Occipital lobe (tissue), 2 donors: ENCODE results near the gene RMDN2. TPM values are rescaled to one million over a fixed set of nuclear protein-coding genes. Genes with fewer than 3 reads are reported as not detected.

Experiments used
- DNase-seq: peaks from one replicate; lab custom pipeline; 2025; lab: John Stamatoyannopoulos, UW
- total RNA-seq: library from RNA; depleted of rRNA; stranded (reverse); fragments of >200 nt; gene quantifications from one replicate; pipeline ENCODE4 v1.2.3, GENCODE V29; 2014

Gene RMDN2
- total RNA-seq, 1 donor from 2014 or later: 13.6 TPM

DNA sequence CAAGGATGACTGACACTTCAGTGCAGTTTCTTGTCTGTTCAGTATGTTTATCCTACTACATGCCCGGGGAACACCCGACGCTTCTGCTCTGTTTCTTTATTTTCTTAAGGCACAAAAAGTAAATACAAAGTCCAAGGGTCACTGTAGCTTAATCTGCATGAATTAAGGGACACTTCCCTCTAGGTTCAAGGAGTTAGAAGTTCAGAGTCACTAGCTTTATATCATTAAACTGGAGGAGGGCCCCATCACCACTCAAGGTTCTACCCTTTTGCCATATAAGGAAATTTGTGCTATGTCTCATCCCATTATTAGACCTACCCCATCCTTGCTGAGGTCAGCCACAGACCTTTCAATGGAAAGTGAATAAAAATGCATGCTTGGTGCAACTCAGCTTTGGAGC, 27.6 kb upstream of the RMDN2 start:
- DNase-seq: no peak

DNA sequence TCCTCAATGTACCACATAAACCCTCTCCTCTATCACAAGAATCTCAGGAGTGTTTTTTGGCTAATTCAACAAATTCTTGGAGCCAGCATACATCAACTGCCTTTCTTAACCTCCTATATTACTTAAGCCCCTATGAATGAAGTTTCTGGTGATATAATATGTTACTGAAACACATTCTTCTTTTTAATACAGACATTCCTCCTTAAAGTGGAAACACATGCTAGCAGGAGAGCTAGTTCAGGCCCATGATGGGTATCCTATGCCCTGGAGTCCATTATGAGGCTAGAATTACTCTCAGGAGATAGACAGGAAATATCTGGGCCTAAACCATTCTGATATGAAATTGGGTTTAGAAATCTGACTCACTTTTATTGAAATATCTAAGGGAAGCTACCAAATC, 26.6 kb upstream of the RMDN2 start:
- no peak for DNase-seq

DNA sequence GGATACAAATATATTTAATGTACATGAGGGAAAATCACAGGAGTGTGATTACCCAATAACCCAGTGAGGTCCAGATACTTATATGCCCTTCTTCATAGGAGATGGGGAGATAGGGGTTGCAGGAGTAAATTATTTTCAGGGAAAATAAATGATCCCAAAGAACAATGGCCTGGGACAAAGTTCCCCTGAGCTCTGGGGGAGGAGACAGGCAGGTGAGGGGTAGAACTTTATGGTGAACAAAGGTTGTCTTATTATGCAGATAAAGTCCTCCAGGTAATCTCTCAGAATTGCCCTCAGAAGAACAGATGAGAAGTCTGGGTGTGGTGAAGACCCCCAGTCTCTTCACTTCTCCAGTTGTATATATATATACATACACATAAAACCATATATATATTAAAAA, 22.1 kb upstream of the RMDN2 start:
- DNase-seq: no peak

DNA sequence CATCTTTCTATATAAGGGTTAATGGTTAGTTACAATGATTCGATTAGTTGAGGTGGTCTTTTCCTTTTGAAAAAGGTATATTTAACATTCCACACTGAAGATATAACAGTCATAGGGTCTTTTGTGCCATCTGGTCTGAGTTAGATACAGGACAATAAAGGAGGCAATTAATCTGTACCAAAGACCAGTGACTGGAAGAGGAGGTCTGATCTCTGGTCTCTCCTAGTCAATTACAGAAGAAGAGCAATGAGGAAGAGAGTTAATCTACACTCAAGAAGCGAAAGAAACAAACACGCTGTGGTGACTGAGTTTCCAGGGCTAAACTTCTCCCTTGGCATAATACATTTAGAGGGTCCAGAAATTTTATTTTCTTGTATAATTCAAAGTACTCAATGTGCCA, 20.7 kb upstream of the RMDN2 start:
- no peak for DNase-seq

DNA sequence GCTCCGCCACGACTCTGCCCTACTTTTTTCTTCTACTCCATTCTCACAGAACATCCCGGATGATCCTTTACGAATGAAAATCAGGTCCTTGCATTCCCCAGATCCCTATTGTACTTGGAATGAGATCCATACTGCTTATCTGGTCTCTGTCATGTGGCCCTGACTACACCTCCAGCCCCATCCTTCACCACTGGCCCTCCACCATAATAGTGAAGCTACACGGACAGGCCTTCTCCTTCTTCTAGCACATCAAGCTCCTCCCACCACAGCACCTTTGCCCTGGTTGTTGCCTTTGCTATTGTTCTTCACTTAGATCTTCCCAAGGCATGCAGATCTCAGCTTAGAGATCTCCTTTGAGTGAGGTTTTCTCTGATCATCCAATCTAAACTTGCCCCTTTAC, 20.1 kb upstream of the RMDN2 start:
- DNase-seq: no peak

DNA sequence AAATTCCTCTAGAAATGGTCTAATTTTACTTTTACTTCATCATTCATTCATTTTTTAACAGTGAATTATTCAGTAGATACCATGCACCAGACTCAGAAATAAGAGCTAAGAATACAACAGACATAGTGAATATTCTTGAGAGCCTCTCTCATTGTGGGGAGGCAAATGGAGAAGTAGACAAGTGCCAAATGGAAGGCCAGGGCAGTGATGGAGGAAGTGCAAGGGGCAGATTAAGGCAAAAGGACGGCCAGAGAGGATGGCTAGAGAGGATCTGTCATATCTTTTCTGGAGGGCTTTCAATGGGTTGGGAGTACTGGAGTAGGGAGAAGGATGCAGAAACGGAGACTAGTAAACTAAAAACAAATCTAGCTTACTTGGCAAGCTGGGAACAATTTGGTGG, 19.0 kb upstream of the RMDN2 start:
- no peak for DNase-seq

DNA sequence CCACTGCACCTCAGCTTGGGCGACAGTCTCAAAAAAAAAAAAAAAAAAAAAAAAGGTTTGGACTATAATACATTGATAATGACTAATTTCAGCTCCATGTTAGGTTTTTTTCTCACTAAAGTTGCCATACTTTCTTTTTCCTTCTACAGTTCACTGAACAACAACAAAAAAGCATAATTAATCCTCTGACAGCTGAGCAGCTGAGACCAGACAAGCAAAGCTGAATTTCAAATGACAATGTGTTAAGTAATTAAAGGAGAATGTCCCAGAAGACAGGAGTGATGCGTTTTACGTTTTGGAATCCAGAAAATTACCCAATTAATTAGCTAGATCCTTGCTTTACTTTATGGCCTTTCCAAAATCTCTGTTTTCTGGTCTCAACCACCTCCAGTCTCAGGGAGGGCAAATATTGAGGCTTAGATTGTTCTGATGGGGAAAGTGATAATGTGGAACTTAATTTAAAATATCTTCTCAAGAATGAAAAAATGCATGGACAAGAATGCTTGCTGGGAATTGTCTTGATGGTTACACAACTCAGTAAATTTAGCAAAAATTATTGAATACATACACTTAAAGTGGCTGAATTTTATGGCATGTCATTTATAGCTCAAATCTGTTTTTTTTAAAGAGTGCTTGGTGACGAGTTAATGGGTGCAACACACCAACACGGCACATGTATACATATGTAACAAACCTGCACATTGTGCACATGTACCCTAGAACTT, 17.4 kb upstream of the RMDN2 start:
- DNase-seq: no peak

DNA sequence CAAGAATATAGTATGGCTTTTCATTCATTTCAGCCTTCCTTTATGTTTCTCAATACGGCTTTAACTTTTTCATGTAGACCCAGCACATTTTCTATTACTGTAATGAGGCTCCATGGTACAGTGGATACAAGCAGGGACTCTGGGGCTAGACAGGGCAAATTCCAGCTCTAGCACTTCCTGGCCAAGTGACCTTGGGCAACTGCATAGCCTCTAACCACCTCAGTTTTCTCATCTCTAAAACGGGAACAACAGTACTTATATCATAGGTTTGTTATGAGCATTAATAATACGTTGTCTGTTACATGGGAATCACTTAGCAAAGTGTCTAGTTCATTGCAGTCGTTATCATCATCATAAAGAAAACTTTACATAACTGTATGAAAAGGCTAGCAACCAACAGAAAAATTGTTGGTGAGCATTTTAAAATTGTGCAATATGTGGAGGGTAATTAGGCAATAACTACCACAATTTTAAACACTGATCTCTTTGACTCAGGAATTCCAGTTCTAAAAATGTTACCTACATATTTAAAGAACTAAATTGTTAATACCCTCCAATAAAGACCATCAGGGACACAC, 13.7 kb upstream of the RMDN2 start:
- DNase-seq: no peak

DNA sequence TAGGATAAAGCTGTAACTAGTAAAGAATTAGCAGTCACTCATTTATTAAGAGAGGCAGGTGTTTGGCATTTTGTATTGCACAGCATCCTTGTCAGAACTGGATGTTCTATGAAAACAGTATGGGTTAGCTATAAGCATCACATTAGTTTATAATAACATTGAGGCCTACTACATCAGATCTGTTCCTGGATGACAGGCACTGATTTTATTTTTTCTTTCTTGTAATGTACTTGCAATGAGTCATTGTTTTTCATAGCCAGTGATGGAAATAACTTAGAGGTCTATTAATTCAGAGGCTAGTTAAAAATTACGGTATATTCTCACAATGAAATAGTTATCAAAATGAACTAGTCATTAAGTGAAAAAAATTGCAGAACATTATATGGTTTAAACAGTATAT, 13.0 kb upstream of the RMDN2 start:
- DNase-seq: no peak

DNA sequence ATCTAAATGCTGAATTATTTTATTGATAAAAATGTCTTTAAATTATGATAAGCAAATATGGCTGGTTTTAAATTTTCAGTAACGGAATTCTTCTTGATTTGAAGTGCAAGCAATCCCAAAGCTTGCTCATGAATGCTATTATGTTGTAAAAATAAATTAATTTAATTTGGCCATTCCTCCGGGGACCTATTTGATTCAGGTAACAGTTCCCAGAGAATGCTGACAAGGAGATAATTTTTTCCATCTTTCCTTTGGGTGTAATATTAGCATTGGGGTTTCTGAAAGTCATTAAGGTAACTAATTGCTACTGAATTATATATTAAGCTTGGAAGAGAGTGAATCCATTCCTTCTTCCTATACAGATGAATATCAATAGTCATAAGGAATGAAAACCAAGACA, 12.5 kb upstream of the RMDN2 start:
- DNase-seq: no peak

DNA sequence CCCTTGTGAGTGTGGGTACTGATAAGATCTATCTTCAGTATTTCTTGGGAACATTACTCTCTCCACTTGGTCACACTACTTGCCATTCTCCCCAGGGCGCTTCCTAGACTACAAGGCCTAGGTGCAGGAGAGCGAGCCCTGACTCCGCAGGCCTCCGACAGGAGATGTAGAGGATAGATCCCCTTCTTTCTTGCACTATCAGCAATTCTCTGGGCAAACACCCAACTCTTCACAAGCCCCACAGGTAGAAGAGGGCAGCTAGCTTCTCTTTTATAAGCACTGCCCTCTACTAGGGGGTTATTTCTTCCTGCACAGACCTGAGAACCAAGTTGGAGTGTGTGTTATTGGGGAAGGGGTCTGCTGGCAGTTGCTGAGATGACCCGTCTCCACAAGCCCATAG, 10.7 kb upstream of the RMDN2 start:
- DNase-seq: no peak

DNA sequence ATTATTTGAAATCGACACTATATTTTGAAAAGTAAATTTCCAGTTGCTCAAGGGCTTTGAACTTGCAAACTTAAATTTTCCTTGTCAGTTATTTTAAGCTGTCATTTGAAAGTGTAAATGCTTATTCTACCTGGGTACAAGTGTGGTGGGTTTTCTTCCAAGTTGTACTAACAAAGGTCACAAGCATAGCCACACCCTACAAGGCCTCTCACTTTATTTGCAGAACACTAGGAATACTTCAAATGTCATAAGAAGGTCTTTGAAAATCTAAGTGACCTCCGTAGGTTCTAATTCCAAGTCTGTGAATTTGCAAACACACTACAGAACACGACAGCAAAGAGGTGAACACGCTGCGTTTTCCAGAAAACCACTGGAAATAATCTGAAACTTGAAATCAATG, 9.3 kb upstream of the RMDN2 start:
- DNase-seq: no peak

DNA sequence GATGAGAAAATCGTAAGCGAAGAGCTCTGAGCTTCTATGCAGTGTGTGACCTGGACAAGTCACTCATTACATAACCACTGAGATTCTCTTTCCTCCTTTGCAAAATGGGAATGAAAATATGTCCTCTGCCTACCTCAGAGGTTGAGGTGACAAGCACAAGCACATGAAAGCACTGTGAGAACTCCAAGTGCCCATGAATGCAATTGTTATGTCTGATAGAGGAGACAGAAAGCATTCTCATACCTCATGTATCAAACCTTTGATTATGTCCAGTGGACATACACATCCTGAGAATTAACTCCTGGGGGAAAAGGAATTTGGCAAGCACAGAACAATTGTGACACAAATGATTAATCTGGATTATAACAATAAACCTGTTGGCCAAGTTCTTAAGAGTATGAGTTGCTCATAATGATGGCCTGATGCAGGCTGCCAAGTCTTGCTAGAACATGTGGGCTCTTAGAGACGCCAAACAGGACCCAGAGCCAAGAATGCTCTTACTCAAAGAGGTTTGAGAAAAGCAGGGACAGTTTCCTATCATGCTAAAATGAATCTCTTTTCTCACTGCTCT, 8.5 kb upstream of the RMDN2 start:
- DNase-seq: peak; percentile 33

DNA sequence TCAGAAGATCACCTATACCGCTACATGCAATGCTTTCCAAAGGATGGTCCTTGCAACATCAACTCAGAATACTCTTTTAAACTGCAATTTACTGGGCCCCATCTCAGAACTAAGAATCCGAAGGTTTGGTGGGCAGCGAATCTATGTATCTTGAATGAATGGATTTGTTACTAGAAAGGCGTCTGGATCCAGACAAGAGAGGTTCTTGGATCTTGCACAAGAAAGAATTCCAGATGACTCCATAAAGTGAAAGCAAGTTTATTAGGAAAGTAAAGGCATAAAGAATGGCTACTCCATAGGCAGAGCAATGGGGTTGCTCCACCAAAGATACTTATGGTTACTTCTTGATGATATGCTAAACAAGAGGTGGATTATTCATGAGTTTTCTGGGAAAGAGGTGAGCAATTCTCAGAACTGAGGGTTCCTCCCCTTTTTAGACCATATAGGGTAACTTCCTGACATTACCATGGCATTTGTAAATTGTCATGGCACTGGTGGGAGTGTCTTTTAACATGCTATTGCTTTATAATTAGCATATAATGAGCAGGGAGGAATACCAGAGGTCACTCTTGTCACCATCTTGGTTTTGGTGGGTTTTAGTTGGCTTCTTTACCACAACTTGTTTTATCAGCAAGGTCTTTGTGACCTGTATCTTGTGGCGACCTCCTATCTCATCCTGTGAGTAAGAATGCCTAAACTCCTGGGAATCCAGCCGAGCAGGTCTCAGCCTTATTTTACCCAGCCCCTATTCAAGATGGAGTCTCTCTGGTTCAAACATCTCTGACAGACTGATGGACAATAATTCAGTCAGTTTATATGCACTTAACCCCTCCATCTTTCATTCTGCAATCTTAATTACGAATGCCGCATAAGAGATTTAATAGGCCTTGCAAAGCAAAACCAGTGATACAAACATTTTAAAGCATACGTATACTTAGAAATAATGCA, 7.5 kb upstream of the RMDN2 start:
- DNase-seq: no peak

DNA sequence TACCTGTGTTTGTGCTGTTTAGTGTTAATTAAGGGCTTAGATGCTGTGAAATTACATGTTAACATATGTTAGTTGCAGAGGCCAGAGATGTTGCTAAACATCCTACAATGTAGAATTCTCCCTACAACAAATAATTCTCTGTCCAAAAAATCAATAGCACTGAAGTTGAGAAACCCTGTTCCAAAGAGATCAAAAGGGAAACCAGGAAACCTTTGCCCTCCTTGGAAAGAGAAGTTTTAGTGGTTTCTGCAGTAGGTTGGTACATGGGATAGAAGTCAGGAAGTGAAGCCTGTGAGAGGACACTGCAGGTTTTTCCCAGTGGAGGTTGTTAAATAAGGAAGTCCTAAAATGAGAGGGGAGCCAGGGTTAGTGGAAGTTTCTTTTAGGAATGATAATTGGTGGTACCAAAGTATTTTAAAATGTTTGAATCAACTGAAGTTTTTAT, 6.3 kb upstream of the RMDN2 start:
- no peak for DNase-seq

DNA sequence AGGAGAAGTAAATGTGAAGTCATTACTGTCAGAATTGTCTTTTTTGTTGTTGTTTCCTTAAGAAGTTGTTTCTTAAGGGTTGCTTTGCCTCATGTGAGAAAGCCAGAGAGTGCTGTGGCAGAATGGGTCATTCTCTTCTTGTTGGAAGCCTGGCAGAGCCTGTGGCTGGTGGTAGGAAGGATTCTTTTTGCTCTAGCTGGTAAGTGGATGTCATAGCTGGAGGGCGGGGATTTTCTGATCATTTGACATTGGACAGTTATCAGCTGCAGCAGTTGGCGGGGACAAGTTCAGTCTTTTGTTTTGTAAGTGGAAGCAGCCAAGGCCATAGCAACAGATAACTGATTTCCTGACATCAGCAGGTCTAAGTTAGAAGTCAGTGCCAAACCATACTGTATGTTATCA, 5.5 kb upstream of the RMDN2 start:
- DNase-seq: no peak

DNA sequence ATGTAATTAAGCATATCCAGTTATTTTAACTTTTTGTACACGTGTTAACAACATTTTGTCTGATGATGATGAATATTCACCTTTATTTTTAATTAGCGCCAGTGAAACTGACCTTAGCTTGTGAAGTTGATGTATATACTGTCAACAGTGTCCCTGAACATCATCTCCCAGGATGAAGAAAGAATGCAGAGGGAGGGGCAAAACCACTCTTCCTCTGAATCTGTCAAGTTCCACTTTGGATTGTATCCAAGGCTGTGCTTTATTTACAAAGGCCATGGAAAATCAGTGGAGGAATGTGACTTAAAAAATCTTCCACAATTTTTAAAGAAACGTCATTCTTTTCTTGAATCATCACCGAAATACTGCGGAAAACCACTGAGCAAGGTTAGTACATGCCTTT, 4.5 kb upstream of the RMDN2 start:
- DNase-seq: no peak

DNA sequence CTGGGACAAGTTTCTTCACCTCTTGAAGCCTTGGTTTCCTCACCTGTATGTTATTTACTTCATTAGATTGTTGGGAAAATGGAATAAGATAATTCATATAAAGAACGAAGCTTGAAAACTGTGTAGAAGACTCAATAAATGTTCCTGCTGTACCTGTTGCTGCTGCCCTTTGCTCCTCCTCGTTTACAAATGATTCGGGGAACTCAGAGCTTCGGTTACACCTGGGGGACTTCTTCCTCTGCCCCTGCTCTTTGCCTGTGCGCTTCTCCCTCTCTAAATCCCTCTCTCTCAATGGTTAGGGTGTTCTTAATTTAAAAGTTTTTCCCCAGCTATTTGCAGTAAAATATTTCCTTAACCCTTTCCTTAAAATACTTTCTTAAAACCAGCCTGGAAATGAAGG, 3.3 kb upstream of the RMDN2 start:
- DNase-seq: no peak

DNA sequence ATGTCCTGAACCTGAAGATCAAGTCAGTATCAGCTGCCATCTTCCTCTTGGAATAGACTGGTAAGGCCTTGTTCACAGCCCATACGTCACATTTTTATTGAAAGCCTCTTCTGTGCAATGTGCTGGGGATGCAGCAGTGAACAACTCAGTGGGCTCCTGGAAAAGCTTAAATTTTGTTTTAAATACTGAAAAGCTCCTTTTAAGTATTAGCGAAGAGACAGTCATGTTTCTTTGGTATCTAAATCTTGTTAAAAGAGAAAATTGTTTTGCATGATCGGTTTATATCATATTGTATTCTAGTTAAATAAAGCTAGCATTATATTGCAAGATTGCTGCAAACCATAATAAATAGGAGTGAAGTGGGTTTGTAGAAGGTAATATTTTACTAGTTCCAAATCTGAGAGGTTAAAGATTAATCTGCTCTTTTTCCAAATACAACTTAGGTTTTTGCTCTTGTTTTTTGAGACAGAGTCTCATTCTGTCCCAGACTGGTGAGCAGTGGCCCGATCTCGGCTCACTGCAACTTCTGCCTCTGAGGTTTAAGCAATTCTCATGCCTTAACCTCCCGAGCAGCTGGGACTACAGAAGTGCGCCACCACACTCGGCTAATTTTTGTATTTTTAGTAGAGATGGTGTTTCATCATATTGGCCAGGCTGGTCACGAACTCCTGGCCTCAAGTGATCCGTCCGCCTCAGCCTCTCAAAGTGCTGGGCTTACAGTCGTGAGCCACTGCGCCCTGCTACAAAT, 1.6 kb upstream of the RMDN2 start:
- DNase-seq: no peak

DNA sequence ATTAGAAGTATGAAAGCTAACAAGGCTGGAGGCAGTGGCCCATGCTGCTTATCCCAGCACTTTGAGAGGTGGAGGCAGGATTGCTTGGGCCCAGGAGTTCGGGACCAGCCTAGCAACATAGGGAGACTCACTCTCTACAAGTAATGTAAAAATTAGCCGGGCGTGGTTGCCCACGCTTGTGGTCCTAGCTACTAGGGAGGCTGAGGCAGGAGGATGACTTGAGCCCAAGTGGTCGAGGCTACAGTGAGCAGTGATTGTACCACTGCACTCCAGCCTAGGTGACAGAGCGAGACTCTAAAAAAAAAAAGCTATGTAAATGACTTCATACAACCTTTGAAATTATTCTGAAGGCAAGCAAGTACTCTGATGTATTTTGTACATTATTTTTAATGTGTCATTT, 1.5 kb downstream of the RMDN2 start:
- DNase-seq: no peak

DNA sequence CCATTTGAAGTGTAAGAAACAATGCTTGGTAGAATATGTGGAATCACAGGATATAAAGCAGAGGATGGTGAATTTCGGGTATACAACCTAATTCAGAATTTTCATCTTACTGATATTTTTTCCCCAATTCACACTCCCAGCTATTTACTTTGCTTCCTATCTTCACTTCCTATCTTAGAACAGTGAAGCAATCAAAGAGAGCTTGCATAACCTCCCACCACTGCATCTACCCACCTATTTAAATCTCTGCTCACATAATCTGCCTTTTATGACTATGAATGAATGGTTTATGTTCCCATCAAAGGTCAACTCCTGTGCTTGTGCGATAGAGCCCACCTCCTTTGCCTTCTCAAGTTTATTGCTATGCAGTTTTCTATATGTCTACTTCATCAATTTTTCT, 3.3 kb downstream of the RMDN2 start:
- DNase-seq: no peak
